ENCODE data around the gene PRKCA. TPM values are rescaled to one million over a fixed set of nuclear protein-coding genes. Genes with fewer than 3 reads are reported as not detected.

Gene PRKCA
- total RNA-seq, 1 donor from 2014 or later = 29.0 TPM

- Histone ChIP-seq H3K27ac (no peak overlapping the region), H3K27me3 (ENCODE audit: low read depth) (no peaks in the 10 kb centered on the region), H3K4me1 (peaks cover 2% of the 10 kb centered on the region), H3K9me3 (no peaks in the 10 kb centered on the region), H3K36me3 (no peaks in the 10 kb centered on the region), H3K4me3 (no peak overlapping the region)
- ATAC-seq = no peak
- no peak for DNase-seq
- TF ChIP-seq, protein P1, sequence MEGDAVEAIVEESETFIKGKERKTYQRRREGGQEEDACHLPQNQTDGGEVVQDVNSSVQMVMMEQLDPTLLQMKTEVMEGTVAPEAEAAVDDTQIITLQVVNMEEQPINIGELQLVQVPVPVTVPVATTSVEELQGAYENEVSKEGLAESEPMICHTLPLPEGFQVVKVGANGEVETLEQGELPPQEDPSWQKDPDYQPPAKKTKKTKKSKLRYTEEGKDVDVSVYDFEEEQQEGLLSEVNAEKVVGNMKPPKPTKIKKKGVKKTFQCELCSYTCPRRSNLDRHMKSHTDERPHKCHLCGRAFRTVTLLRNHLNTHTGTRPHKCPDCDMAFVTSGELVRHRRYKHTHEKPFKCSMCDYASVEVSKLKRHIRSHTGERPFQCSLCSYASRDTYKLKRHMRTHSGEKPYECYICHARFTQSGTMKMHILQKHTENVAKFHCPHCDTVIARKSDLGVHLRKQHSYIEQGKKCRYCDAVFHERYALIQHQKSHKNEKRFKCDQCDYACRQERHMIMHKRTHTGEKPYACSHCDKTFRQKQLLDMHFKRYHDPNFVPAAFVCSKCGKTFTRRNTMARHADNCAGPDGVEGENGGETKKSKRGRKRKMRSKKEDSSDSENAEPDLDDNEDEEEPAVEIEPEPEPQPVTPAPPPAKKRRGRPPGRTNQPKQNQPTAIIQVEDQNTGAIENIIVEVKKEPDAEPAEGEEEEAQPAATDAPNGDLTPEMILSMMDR (IDR thresholded peaks at IDR 0.05) = no peak
- intact Hi-C loops (cut with DNase I) = no loop called here
Measured at GRCh38 chr17:66446419-66446818, 144.0 kb downstream of the PRKCA start.

DNA sequence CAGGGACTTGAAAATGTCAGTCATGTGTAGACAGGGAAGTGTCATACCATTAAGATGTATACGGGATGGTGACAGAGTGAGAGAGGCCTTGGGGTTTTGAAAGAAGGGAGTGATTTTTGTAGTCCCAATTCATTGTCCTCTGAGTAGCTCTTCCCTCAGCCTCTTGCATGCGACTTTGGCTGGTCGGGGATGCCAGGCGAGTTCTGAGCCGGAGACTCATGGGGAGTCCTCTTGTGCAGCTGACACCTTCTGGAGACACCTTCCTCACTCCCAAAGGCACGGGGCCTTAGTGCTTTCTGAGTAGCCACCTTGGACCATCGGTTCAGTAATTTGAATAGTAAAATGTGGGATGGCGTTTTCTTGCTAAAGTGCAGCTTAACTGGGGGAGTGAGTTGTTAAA is 144.7 kb downstream of the PRKCA start:
- H3K4me3 ChIP-seq = no peak overlapping the region
- no peak for DNase-seq

GRCh38 chr17:66448026-66448639 is 145.7 kb downstream of the PRKCA start:
- H3K36me3 ChIP-seq = no peaks in the 10 kb centered on the region
- no peaks in the 10 kb centered on the region for H3K4me1 ChIP-seq
- TF ChIP-seq, protein P1 (IDR thresholded peaks at IDR 0.05) = no peak
- no peak overlapping the region for H3K27ac ChIP-seq
- intact Hi-C loops (cut with DNase I) = no loop called here
- ATAC-seq (no peak), DNase-seq (no peak)
- no peaks in the 10 kb centered on the region for H3K9me3 ChIP-seq
- no peaks in the 10 kb centered on the region for H3K27me3 ChIP-seq (ENCODE audit: low read depth)
- no peak overlapping the region for H3K4me3 ChIP-seq

More for the DNA sequence above, 144.7 kb downstream of the PRKCA start:
- intact Hi-C loops (cut with DNase I) = no loop called here
- ATAC-seq = no peak
- no peaks in the 10 kb centered on the region for H3K4me1 ChIP-seq
- no peak overlapping the region for H3K27ac ChIP-seq
- no peaks in the 10 kb centered on the region for H3K9me3 ChIP-seq
- TF ChIP-seq, protein P1 (IDR thresholded peaks at IDR 0.05) = no peak
- no peaks in the 10 kb centered on the region for H3K36me3 ChIP-seq
- no peaks in the 10 kb centered on the region for H3K27me3 ChIP-seq (ENCODE audit: low read depth)

DNA sequence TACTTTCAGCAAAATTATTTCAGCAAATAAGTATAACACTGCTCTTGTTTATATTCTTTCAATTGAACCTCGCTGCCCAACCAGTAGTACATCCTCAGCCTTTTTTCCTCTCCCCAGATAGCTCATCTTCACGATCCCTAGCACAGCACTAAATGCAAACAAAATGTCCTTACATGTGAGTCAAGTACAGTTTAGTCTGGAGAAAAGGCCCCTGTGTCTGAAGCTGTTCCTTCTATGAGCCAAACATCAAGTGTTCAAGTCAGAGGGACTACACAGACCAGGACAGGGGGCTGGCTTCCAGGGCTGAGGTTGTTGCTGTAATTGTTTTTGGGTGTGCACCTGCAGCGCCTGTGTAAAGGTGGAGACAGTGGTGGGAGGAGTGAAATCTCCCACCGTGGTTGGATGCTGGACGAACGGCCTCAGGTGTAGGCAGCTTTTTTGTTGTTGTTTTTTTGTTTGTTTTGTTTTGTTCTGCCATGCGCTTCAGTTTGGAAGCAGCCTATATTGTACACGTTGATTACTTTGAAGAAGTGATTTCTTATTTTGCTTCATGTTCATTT is 147.1 kb downstream of the PRKCA start:
- TF ChIP-seq, protein P1 (IDR thresholded peaks at IDR 0.05) = no peak
- intact Hi-C loops (cut with DNase I) = no loop called here
- H3K4me1 ChIP-seq = no peaks in the 10 kb centered on the region
- no peak overlapping the region for H3K4me3 ChIP-seq
- no peak overlapping the region for H3K27ac ChIP-seq
- no peaks in the 10 kb centered on the region for H3K36me3 ChIP-seq
- DNase-seq (no peak), ATAC-seq (no peak)
- no peaks in the 10 kb centered on the region for H3K9me3 ChIP-seq
- no peaks in the 10 kb centered on the region for H3K27me3 ChIP-seq (ENCODE audit: low read depth)

DNA sequence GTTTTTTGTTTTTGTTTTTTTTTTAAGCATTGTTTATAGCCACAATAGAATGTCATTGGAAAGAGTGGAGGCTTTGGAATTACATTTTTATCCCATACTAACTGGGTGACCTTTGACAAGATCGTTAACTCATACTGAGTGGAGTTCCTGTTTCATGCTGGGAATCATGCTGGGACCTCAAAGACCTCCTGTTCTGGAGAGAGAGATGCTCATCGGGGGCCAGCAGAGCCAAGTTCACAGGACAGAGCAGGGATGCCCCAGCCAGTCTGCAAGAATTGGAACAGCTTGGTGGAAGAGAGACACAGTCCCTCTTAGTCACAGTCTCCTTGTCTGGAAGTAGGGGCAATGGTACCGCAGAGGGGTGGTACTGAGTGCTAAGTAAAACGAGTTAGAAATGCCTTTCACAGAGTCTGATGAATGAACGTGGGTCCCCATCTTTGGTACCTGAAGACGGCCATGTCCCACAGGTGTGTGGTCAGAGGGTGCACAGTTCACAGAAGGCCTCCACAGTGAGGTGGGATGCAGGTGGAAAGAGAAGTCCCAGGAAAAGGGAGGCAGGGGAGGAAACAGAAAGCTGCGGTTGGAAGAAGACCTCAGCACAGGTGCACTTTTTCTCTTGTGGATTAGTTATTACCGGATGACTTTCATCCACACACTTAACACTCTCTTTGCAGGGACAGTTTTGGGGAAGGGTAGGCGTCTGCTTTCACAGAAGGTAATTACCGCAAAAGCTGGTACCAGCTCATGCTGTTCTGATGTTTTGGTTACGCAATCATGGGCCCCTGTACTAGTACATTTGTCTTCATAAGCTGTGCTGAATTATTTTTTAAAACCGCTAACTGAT is 147.8 kb downstream of the PRKCA start:
- Histone ChIP-seq H3K4me3 (no peak overlapping the region), H3K27me3 (ENCODE audit: low read depth) (no peaks in the 10 kb centered on the region), H3K27ac (no peak overlapping the region), H3K36me3 (no peaks in the 10 kb centered on the region), H3K4me1 (no peaks in the 10 kb centered on the region), H3K9me3 (no peaks in the 10 kb centered on the region)
- DNase-seq = no peak
- TF ChIP-seq, protein P1 (IDR thresholded peaks at IDR 0.05) = no peak
- intact Hi-C loops (cut with DNase I) = no loop called here
- no peak for ATAC-seq
